HepG2 (cell line): ENCODE data around the gene OSBPL5.

ENCODE experiments used
- CBX2 ChIP-seq, 2 experiments: fragments of 200-600 bp in 1 of 2; sonication (generic); formaldehyde crosslinking in 1 of 2; IDR thresholded peaks; 2 replicates each; pipeline versions ENCODE4 v1.7.0 to v1.8.1; 2018 to 2022; ENCODE audit warnings: low read depth in 2 of 2, low read length in 1 of 2, mild to moderate bottlenecking in 1 of 2, missing genetic modification reagents in 1 of 2
- FOXJ3 ChIP-seq: sonication (generic); formaldehyde crosslinking; IDR thresholded peaks from 2 replicates; pipeline ENCODE4 v1.4.0; 2020; ENCODE audit warnings: missing genetic modification reagents, mild to moderate bottlenecking, borderline replicate concordance
- HOXD1 ChIP-seq: sonication (generic); formaldehyde crosslinking; IDR thresholded peaks from 2 replicates; pipeline ENCODE4 v1.5.0; 2020; ENCODE audit warnings: missing genetic modification reagents
- KDM1A ChIP-seq: IDR thresholded peaks from 2 replicates; pipeline ENCODE4 v1.6.1; 2016; ENCODE audit warnings: missing compliant biosample characterization

DNA sequence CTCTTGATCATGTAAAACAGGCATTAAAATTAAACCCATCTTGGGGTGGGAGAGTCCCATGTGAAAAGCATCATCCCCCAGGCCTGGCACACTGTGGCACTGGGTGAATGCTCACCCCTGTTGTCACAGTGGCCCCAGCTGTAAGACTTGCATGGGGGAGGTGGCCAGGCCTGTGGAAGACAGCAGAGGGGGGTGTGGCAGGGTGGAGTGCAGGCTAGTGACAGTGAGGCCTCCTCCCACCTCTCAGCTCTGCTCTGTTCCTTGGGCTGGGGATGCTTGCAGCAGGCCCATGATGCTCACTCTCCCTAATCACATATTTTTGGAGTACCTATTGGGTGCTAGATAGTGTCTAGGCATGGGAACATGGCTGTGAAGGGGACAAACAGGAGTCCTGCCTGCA is 10.1 kb upstream of the OSBPL5 start:
- TF ChIP-seq CBX2 (IDR thresholded peaks at IDR 0.05; ENCODE audit: low read depth, low read length) (no peak), CBX2 (CRISPR knock-in tag; IDR thresholded peaks at IDR 0.05; ENCODE audit: low read depth) (no peak), HOXD1 (CRISPR knock-in tag) (no peak), FOXJ3 (CRISPR knock-in tag) (no peak), KDM1A (no peak)
